ACC112 (cell line): ENCODE measurements around the gene HHIPL1.
A peak's percentile ranks its signal among the peaks of the same experiment; 100 is the strongest.

Experiments
- H2AFZ ChIP-seq: fragments of 200-600 bp; sonication (generic); one replicate; pipeline ENCODE4 v1.6.0; 2017; ENCODE audit warnings: antibody characterized with exemption, low read length; ENCODE audit not compliant: unreplicated experiment
- H3K27ac ChIP-seq: fragments of 200-600 bp; sonication (generic); 2 replicates; pipeline ENCODE4 v1.5.1; 2014; ENCODE audit warnings: low read depth, mild to moderate bottlenecking, antibody characterized with exemption, low read length, moderate library complexity
- H3K27me3 ChIP-seq: fragments of 200-600 bp; sonication (generic); 2 replicates; pipeline ENCODE4 v1.6.1; 2014; ENCODE audit warnings: mild to moderate bottlenecking, antibody characterized with exemption, low read length, moderate library complexity, mixed read lengths; ENCODE audit not compliant: insufficient read depth
- H3K36me3 ChIP-seq: fragments of 200-600 bp; sonication (generic); 2 replicates; pipeline ENCODE4 v1.6.1; 2016; ENCODE audit warnings: mild to moderate bottlenecking, antibody characterized with exemption, low read length, moderate library complexity, mixed read lengths; ENCODE audit not compliant: insufficient read depth
- H3K4me1 ChIP-seq: fragments of 200-600 bp; sonication (generic); one replicate; pipeline ENCODE4 v1.6.1; 2016; ENCODE audit warnings: low read length, mixed read lengths; ENCODE audit not compliant: insufficient read depth, unreplicated experiment, control insufficient read depth
- H3K4me3 ChIP-seq: fragments of 200-600 bp; sonication (generic); 2 replicates; pipeline ENCODE4 v1.5.1; 2014; ENCODE audit warnings: mild to moderate bottlenecking, low read depth, low read length
- H3K79me2 ChIP-seq: fragments of 200-600 bp; sonication (generic); one replicate; pipeline ENCODE4 v1.6.0; 2016; ENCODE audit warnings: low read length; ENCODE audit not compliant: control insufficient read depth, unreplicated experiment, insufficient read depth

The HHIPL1 gene

GRCh38 chr14:99684410-99684934, 39.5 kb downstream of the HHIPL1 start:
- peaks cover 30% of the 10 kb centered on the region for H3K27me3 ChIP-seq
- no peaks in the 10 kb centered on the region for H3K4me1 ChIP-seq
- no peaks in the 10 kb centered on the region for H3K36me3 ChIP-seq
- peak overlapping the region; percentile 51 for H2AFZ ChIP-seq
- peak overlapping the region; percentile 87 for H3K4me3 ChIP-seq
- no peak overlapping the region for H3K27ac ChIP-seq
- no peaks in the 10 kb centered on the region for H3K79me2 ChIP-seq

DNA sequence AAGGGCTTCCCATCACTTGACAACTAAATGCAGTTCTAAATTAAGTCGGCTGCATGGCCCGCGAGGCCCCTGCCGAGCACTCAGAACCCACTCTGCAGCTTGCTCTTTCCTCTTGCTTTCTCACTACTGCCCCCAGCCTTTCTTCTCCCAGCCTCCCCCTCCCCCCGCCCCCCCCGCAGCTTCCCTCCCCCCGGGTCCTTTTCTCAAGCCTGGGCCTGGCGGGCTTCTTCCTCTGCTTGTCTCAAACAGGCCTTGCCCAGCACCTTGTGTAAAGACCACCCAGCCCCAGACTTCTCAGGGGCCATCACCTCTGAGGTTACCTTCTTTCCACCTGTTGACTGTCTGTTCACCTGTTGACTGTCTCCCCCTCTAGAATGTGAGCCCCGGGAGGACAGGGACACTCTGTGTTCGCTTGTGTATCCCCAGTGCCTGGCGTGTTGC, 40.2 kb downstream of the HHIPL1 start:
- no peaks in the 10 kb centered on the region for H3K4me1 ChIP-seq
- H3K36me3 ChIP-seq = no peaks in the 10 kb centered on the region
- H3K4me3 ChIP-seq = no peak overlapping the region
- H3K79me2 ChIP-seq = no peaks in the 10 kb centered on the region
- H2AFZ ChIP-seq = no peak overlapping the region
- H3K27me3 ChIP-seq = peaks cover 36% of the 10 kb centered on the region
- no peak overlapping the region for H3K27ac ChIP-seq

DNA sequence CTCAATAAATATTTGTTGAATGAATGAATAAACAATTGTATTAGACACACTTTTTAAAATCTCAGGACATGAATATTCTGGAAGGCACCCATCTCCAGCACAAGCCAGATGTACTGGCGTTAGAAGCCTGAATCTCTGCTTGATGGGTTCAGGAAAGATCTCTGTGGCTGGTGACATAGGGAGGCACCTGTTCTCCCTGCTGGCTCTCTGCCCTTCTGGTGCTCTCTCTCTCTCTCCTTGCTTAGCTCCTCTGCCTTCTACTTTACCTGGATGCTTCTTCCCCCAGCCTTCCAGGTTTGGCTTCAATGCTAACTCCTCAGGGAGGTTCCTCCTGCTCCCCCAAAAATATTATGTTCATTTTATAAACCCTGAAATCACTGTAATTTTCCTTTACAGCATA, 40.7 kb downstream of the HHIPL1 start:
- H3K36me3 ChIP-seq = no peaks in the 10 kb centered on the region
- no peaks in the 10 kb centered on the region for H3K79me2 ChIP-seq
- H3K27ac ChIP-seq = no peak overlapping the region
- H3K4me3 ChIP-seq = no peak overlapping the region
- peaks cover 40% of the 10 kb centered on the region for H3K27me3 ChIP-seq
- no peaks in the 10 kb centered on the region for H3K4me1 ChIP-seq
- no peak overlapping the region for H2AFZ ChIP-seq

GRCh38 chr14:99686557-99687283, 41.8 kb downstream of the HHIPL1 start:
- Histone ChIP-seq H3K79me2 (no peaks in the 10 kb centered on the region), H3K27ac (no peak overlapping the region), H3K4me3 (no peak overlapping the region), H3K27me3 (peaks cover 49% of the 10 kb centered on the region), H3K36me3 (no peaks in the 10 kb centered on the region), H3K4me1 (no peaks in the 10 kb centered on the region), H2AFZ (no peak overlapping the region)

- Histone ChIP-seq H3K27ac (no peak overlapping the region), H3K4me3 (no peak overlapping the region), H3K4me1 (no peaks in the 10 kb centered on the region), H3K27me3 (peaks cover 51% of the 10 kb centered on the region), H2AFZ (no peak overlapping the region), H3K36me3 (no peaks in the 10 kb centered on the region), H3K79me2 (no peaks in the 10 kb centered on the region)
These were observed 42.6 kb downstream of the HHIPL1 start for GRCh38 chr14:99687284-99688209.

DNA sequence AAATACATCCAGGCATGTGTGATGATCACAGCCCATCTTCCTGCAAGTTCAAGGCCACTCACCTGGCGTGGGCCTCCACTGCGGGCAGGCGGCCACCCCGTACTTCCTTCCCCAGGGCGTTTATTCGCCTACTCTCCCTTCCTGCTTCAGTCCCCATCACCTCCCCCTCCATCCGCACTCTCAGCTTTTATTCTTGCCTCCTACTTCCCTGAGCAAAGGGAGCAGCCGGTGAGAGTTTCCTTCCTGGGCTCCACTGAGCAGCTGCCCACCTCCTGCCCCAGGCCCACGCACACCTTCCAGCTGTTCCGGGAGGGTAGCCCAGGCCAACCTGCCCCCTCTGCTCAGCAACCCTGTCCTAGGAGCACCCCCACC, 43.3 kb downstream of the HHIPL1 start:
- no peaks in the 10 kb centered on the region for H3K4me1 ChIP-seq
- H3K79me2 ChIP-seq = no peaks in the 10 kb centered on the region
- H3K27ac ChIP-seq = no peak overlapping the region
- no peak overlapping the region for H3K4me3 ChIP-seq
- H3K27me3 ChIP-seq = peaks cover 51% of the 10 kb centered on the region
- H2AFZ ChIP-seq = no peak overlapping the region
- H3K36me3 ChIP-seq = no peaks in the 10 kb centered on the region

DNA sequence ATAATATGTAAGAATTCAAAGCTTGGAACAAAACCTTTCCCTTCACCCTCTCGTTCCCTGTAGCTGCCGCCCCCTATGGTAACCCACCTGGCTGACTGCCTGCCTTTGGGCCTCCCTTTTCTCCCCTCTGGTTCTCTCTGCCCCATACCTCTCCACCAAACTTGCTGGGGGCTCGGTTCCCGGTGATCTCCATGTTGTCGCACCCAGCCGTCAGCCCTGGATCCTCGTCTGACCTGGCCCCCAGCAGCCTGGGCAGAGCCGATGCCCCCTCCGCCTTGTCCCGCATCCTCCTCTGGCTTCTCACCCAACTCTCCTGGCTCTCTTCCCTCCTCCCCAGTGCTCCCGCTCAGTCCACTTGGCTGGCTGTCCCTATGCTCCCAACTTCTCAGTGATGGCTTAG, 43.7 kb downstream of the HHIPL1 start:
- no peaks in the 10 kb centered on the region for H3K4me1 ChIP-seq

GRCh38 chr14:99689266-99690236, 44.6 kb downstream of the HHIPL1 start:
- Histone ChIP-seq H3K4me3 (no peak overlapping the region), H2AFZ (no peak overlapping the region), H3K79me2 (no peaks in the 10 kb centered on the region), H3K4me1 (no peaks in the 10 kb centered on the region), H3K36me3 (no peaks in the 10 kb centered on the region), H3K27ac (no peak overlapping the region), H3K27me3 (peaks cover 51% of the 10 kb centered on the region)

More for the DNA sequence above, 43.7 kb downstream of the HHIPL1 start:
- Histone ChIP-seq H3K27ac (no peak overlapping the region), H3K36me3 (no peaks in the 10 kb centered on the region), H3K79me2 (no peaks in the 10 kb centered on the region), H2AFZ (no peak overlapping the region), H3K27me3 (peaks cover 51% of the 10 kb centered on the region), H3K4me3 (no peak overlapping the region)

- H3K4me3 ChIP-seq = no peak overlapping the region
- H2AFZ ChIP-seq = no peak overlapping the region
- no peaks in the 10 kb centered on the region for H3K79me2 ChIP-seq
- H3K27me3 ChIP-seq = peaks cover 47% of the 10 kb centered on the region
- H3K27ac ChIP-seq = no peak overlapping the region
- no peaks in the 10 kb centered on the region for H3K4me1 ChIP-seq
- H3K36me3 ChIP-seq = no peaks in the 10 kb centered on the region
These were observed 45.7 kb downstream of the HHIPL1 start for GRCh38 chr14:99690636-99691035.
